ENCODE results near the gene NTRK2.

The NTRK2 gene

DNA sequence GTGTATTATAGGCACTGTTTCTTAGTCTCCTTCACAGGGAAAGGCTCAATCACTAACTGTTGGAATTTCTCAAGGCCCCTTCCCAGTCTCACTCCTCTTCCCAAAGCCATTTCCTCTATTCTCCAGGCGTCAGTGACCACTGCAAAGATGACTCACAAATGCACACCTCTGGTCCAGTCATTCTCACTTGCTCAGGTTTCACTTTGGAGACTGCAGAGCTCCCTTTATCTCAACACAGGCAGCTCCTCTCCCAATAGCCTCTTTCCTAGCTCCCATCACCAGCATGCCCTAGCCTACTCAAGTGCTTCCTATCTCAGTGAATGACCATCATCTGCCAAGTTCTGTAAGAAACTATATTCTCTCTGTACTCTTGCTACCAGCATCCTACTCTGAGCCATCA is 323.6 kb downstream of the NTRK2 start:
- no peak for DNase-seq

DNA sequence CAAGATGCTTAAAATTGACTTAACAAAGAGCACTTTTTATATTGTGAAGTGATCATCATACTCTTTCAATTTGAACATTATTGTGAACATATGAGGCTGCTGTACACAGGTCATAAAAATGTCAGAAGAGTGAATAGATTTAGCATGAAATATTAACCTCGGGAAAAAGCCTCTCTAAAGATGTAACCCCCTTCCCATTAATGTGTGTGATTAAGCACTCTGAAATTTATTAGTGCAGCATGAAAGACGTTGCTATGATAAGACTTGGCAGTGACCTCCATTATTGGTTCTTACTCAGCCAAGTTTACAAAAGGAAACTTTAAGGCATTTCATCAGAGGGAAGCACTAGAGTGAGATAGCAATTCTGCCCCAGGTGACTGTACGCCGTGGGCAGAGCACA is 326.5 kb downstream of the NTRK2 start:
- no peak for DNase-seq

GRCh38 chr9:84996716-84997115 is 327.2 kb downstream of the NTRK2 start:
- no peak for DNase-seq

DNA sequence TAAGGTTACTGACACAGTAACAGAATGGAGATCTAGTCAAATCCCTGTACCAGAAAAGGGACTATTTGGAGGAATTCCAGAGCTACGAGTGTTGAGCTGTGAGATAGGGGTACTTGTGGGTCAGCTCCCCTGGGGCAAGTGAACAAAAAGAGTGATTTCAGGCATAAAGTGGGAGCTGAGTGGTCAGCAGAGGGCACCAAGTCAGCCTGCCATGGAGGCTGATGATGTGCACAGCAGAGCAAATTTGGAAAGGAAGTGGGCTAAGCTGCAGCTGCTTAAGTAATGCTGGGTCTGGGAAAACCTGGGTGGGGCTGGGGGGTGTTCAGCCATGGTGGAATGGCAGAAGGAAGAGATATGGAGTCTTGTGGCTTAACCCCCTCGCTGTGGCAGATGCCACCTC is 327.9 kb downstream of the NTRK2 start:
- no peak for DNase-seq

- no peak for DNase-seq
Observed at GRCh38 chr9:84998639-84999038, 329.1 kb downstream of the NTRK2 start.

GRCh38 chr9:84999788-85000187 is 330.3 kb downstream of the NTRK2 start:
- no peak for DNase-seq

- DNase-seq, result no peak
Observed at GRCh38 chr9:85001925-85002324, 332.4 kb downstream of the NTRK2 start.

DNA sequence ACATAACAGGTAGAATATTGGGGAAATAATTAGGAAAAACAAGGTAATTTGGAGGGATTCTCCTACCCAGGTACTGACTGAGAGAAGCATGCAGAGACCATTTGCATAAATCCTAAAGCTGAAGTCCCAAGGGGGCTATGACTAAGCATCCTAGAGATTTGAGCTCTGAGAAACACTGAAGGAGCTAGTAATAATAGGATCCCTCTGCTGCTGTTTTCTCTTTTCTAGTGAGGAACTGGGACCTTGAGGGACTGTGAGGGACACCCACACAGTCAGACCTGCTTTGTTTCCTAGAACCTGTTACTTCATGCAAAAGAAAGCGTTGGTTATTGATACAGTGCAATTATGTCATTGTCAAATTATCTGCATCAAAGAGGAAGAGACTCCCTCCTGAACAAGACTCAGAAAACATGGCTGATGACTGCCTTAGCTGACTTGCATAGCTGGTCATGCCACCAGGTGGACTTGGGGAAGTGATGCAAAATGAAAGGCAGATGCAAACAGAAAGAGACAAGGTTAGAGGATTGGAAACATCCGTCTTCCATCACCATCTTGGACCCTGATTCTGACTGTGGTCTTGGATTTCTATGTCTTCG is 335.4 kb downstream of the NTRK2 start:
- no peak for DNase-seq

GRCh38 chr9:85007748-85008147 is 338.2 kb downstream of the NTRK2 start:
- no peak for DNase-seq

- DNase-seq, result no peak
Observed at GRCh38 chr9:85008215-85008614, 338.7 kb downstream of the NTRK2 start.

GRCh38 chr9:85009251-85009650 is 339.7 kb downstream of the NTRK2 start:
- no peak for DNase-seq

GRCh38 chr9:85013703-85014102 is 344.2 kb downstream of the NTRK2 start:
- no peak for DNase-seq

- DNase-seq, result no peak
Observed at GRCh38 chr9:85014292-85014691, 344.8 kb downstream of the NTRK2 start.

GRCh38 chr9:85016384-85017006 is 347.0 kb downstream of the NTRK2 start:
- no peak for DNase-seq

GRCh38 chr9:85020791-85021190 is 351.3 kb downstream of the NTRK2 start:
- no peak for DNase-seq

DNA sequence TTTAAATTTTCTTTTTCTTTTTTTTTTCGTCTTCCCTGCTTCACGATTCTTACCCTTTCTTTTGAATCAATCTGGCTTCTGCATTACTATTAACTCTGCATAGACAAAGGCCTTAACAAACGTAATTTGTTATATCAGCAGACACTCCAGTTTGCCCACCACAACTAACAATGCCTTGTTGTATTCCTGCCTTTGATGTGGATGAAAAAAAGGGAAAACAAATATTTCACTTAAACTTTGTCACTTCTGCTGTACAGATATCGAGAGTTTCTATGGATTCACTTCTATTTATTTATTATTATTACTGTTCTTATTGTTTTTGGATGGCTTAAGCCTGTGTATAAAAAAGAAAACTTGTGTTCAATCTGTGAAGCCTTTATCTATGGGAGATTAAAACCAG is 352.2 kb downstream of the NTRK2 start:
- DNase-seq, result no peak

DNA sequence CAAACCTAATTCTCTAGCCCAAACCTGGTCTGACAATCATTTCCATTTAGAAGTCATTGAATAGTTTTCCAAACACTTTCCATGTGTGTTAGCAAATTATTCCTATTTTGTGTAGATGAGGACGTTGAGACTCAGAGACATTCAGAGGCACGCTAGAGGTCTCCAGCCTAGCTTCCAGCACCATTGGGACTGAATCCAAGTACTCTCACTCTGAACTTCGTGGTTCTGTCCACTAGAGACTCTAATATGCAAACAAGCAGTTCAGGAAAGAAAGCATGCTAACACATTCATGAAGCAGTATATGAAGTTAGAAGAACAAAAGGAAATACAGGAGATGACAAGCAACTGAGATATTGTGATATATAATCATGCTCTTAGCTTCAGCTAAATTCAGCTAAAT is 354.8 kb downstream of the NTRK2 start:
- DNase-seq, result no peak

DNA sequence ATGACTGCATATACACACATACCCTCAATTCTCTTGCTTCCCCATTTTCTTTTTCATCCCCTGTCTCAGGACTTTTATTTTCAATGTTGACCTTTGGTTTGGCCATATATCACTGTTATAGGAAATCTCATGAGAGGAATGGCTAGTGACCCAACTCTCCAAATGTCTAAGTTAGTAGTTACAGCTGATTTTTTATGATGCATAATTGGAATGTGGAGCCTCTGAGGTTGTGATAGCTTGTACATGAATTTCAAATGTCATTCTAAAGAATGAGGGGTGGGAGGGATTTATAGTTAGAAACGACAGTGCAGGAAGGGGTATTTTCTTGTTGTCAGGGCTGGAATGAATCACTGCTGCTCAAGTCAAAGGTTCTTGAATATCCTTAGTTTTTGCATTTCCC is 356.1 kb downstream of the NTRK2 start:
- no peak for DNase-seq

DNA sequence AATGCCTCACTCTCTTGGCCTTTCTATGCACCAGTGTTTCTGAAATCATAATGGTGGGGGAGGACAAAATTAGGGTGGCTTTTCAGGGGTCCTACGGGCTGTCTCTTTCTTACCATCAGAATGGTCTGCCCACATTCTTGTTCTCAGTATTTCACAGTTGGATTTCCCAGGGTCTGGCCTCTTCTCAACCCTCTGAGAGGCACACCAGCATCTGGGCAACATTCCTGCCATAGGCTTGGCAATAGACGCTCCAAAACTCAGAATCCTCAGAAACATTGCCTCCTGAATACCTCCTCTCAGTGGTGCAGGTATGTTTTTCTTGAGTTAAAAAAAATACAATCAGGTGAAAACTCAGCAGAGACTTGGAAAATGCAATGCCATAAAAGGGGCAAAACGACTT is 358.3 kb downstream of the NTRK2 start:
- DNase-seq, result no peak

GRCh38 chr9:85030316-85030715 is 360.8 kb downstream of the NTRK2 start:
- DNase-seq, result no peak

- no peak for DNase-seq
Observed at GRCh38 chr9:85036496-85036895, 367.0 kb downstream of the NTRK2 start.

DNA sequence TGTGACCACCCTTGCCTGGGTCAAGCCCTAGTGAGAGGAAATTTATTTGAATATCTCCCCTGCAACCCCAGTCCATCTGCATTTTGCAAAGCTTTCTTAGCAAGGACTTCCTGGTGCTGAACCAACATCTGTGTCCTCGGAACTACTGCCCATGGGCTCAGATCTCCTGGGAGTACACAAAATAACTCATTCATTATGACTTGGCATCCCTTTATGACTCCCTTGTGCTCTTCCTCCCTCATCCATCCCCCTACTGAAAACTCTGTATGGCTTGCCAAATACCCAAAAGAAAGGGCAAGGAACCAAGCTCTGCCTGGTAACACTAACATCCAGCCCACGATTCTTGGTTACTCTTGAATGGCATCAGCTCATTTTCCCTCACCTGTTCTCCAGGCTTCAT is 368.5 kb downstream of the NTRK2 start:
- no peak for DNase-seq

GRCh38 chr9:85038824-85039608 is 369.5 kb downstream of the NTRK2 start:
- DNase-seq, result no peak

DNA sequence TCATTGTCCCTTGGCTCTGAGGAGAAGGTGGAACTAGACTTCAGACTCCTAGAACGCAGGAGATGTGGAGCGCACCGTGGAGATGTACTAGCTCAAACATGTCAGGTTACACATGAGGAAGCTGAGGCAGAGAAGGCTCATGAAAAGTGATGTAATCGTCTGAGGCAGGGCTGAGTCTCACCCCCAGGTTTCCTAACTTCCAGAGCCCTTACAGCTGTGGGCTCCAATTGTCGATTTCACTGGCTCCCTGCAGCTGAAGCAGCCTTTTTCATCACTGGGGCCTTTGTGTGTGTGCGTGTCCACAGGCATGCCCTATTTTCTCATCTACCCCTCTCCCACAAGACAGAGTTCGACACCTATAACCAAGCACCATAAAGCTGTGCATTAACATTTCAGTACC is 370.6 kb downstream of the NTRK2 start:
- no peak for DNase-seq

All from inflammatory macrophage treated with lipopolysaccharide for 4 hours (primary cell).